Left lobe of liver (tissue), 2 donors: ENCODE measurements around the gene NEURL2. TPM values are rescaled to one million over a fixed set of nuclear protein-coding genes. Genes with fewer than 3 reads are reported as not detected.
"Not testable (repeated sequence)": the region's sequence is repeated elsewhere in the genome, so short reads cannot be mapped to it uniquely, and the experiment has no call there.

Experiments
- ATAC-seq: fragments of 200-7000 bp; cut with Tn5 transposase; one replicate; pipeline ENCODE4 v1.9.1; 2020; ENCODE audit warnings: mild to moderate bottlenecking, moderate library complexity
- DNase-seq: peaks from one replicate; pipeline ENCODE4 v3.0.0-alpha.2; 2020; ENCODE audit warnings: low spot score
- total RNA-seq: library from RNA; stranded (reverse); gene quantifications from one replicate; pipeline ENCODE4 v1.2.1, GENCODE V29; 2021
- donor health status: DM: no; HTN: no; CAD: no; lungs with moderate emphysema.
- donor health status: DM: no; HTN: yes; CAD: no.

The NEURL2 gene
- total RNA-seq, 1 donor from 2014 or later = 6.9 TPM

GRCh38 chr20:45901332-45901731 lies 10.3 kb upstream of the NEURL2 start:
- not testable (repeated sequence) for DNase-seq
- peak; percentile 15 for ATAC-seq

DNA sequence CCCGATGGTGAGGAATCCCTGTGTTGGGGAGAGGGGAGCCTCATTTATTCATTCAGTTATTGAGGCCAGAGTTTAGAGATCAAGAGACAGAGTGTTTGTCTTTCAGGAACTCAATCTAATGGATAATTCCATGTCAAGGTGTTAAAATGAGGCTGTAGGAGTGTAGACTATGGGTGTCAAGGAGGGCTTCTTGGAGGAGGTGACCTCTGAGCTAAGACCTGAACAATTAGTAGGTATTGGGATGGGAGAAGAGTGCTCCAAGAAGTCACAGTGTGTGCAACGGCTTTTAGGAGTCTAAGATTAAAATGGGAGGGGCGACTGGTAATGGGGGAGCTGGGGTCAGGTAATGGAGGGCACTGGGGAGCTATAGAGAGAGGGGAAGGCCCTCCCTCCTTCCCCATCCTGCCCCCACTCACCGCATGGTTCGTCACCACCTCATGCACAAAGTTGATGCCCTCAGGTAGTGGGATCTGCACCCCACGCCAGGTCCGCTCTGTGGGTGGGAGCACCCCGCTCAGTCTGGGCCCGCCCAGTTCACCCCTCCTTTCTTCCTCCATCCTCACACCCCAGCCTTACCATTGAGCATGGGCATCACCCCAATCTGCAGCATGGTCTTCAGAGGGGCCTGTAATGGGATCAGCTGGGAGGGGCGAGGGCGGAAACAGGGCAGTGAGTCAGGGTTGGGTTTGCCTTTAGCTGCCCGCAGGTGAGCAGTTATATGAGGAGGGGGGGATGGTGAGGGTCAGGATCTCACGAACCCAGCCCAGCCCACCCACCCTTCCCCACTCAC lies 8.2 kb upstream of the NEURL2 start:
- no peak for ATAC-seq

GRCh38 chr20:45898285-45898684 lies 7.3 kb upstream of the NEURL2 start:
- ATAC-seq (no peak), DNase-seq (no peak)

More for the DNA sequence above, 8.2 kb upstream of the NEURL2 start:
- DNase-seq = no peak

- DNase-seq = no peak
- ATAC-seq = no peak
Measured at GRCh38 chr20:45897692-45898091, 6.7 kb upstream of the NEURL2 start.

- ATAC-seq (no peak), DNase-seq (no peak)
Measured at GRCh38 chr20:45897289-45897688, 6.3 kb upstream of the NEURL2 start.

DNA sequence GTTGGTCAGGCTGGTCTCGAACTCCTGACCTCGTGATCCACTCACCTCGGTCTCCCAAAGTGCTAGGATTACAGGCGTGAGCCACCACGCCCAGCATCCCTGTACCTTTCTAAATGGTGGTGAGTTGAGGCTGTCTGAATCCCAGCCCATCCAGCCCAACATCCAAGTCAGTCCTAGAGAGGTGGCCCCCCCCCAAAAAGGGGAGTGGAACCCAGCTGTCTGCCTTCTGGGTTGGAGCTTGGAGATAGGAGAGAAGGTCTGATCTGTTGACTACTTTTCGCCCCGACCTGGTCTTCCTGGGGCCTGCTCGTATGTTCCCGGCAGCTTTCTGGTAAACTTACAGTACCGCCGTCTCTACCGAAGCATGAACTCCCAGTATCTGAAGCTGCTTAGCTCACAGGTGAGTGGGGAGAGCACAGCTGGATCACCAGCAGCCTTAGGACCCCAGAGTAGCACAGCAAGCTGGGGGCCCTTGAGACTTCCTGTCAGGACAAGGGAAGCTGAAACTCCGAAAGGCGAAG lies 5.7 kb upstream of the NEURL2 start:
- ATAC-seq = no peak
- DNase-seq = no peak

DNA sequence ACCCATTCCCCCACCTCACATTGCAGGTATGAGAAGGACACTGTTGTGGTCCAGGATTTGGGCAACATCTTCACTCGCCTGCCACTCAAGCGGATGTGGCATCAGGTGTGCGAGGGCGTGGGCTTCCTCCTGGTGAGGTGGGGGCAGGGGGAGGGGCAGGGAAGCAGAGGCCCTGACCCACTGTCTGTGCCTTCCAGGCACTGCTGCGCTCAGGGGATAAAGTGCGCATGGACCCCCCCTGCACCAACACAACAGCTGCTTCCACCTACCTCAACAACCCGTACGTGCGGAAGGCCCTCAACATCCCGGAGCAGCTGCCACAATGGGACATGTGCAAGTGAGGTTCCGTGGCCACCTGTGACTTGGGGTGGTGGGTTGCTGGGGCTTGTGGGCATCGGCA lies 3.8 kb upstream of the NEURL2 start:
- ATAC-seq = no peak

DNA sequence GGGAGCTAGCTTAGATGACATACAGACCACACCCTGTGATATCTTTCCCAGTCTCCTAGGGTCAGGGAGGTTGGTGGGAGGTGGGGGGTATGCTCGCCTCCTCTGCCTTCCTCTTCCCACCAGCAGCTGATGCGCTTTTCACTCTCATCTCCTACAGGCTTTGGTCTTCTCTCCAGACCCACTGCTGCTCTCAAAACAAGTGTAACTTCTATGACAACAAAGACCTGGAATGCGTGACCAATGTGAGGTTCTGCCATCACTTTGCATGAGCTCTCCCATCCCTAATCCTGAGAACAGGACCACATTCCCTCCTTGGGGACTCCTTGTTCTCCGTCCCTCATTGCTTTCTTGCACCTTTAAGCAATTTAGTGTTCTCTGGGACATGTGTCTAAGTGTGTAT lies 2.8 kb upstream of the NEURL2 start:
- ATAC-seq (no peak), DNase-seq (no peak)

More for the DNA sequence above, 3.8 kb upstream of the NEURL2 start:
- no peak for DNase-seq

DNA sequence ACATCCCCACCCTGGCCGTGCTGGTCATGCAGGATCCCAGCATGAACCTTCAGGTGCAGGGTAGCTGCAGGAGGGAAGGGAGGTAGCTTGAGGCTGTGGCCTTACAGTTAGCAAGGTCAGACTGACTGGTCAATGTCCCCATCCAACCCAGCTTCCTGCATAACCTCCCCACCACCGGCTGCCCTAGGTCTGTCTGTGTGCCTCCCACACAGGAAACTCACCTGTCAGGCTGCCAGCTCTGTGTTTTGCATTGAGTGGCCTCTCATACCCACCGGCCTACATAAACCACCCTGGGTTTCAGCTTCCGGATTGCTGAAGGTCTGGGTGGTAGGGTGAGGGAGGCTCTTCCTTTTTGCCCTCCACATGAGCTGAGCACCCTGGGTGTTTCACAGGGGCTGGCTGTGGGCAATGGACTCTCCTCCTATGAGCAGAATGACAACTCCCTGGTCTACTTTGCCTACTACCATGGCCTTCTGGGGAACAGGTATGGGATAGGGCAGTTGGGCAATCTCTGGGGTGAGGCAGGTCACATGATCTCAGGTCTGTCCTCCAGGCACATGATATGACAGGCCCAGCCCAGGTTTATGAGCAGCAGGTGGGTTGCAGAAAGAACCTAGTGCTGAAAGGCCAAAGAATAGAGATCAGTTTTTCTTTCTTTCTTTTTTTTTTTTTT lies 2.0 kb upstream of the NEURL2 start:
- no peak for DNase-seq
- ATAC-seq = no peak

GRCh38 chr20:45892049-45892825 lies 1.2 kb upstream of the NEURL2 start:
- ATAC-seq = no peak
- no peak for DNase-seq

DNA sequence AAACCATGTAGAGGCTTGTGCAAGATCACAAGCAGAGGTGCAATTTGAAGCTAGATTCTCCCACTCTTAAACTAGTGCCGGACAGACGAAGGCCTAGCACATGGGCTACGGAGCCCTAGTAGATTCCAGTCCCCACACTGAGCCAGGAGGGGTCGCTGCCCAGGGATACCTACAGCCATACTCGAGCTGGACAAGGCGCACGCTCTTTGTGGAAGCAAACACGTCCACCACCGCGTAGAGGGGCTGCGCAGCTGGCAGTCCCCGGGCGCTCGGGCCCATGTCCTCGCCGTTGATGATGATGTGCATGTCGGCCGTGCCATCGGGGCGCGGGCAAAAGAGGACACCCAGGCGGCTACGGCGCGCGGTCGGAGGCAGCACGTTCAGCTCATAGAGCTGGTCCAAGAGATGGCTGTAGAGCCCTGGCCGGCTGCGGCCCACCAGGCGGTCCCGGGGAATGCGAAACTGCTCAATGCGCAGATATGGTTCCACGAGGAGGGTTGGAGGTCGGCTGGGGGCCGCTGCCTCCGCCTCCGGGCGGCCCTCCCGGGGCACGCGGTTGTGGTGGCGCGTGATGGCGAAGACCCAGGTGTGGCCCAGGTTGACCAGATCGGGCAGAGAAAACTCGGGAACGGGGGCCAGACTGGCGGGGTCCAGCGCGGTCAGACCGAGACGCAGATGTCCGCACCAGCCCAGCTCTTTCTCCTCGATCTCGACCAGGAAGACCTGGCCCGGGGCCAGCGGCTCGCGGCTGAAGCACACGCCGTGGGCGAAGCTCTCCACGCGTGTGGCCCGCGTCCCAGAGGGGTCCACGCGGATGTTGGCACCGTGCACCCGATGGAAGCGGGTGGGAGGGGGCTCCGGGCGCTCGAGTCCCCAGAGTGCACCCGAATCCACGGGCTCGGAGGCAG lies 677 bp downstream of the NEURL2 start:
- DNase-seq (peak; percentile 78), ATAC-seq (peak; percentile 75)

GRCh38 chr20:45888681-45889080 lies 2.3 kb downstream of the NEURL2 start:
- no peak for DNase-seq

GRCh38 chr20:45887346-45887715 lies 3.7 kb downstream of the NEURL2 start, which contains the start of gene SPATA25:
SPATA25 (minus strand) TSS chr20:45887622; CDS start chr20:45887590, 32 bp downstream.
- ATAC-seq (no peak), DNase-seq (no peak)

More at GRCh38 chr20:45888681-45889080, 2.3 kb downstream of the NEURL2 start:
- no peak for ATAC-seq

GRCh38 chr20:45886590-45887345 lies 4.2 kb downstream of the NEURL2 start:
- ATAC-seq = no peak
- DNase-seq = no peak

DNA sequence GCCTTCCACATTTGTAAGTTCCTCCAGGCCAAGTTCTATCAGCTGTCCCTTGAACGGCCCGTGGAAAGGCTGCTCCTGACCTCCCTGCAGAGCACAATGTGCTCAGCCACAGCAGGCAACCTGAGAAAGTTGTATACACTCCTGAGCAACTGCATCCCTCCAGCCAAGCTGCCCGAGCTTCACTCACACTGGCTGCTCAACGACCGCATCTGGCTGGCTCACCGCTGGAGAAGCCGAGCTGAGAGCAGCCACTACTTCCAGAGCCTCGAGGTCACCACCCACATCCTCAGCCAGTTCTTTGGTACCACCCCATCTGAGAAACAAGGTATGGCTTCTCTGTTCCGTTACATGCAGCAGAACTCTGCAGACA lies 7.9 kb downstream of the NEURL2 start:
- no peak for ATAC-seq
- no peak for DNase-seq

DNA sequence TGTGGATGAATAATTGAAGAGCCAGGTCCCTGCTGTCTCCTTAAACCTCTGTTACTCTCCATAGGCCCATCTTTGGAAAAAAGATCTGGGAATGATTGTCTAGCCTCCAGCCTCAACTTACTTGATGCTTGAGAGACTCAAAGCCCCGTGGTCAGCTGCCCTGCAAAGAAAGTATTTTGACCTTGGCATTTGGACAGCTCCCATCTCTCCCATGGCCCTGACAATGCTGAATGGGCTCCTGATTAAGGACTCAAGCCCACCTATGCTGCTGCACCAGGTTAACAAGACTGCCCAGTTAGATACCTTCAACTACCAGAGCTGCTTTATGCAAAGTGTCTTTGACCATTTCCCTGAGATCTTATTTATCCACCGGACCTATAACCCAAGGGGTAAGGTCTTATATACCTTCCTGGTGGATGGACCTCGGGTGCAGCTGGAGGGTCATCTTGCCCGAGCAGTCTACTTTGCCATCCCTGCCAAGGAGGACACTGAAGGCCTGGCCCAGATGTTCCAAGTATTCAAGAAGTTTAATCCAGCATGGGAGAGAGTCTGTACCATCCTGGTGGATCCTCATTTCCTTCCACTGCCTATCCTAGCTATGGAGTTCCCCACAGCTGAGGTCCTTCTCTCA lies 8.4 kb downstream of the NEURL2 start:
- ATAC-seq = no peak
- no peak for DNase-seq

GRCh38 chr20:45880988-45881788 lies 9.8 kb downstream of the NEURL2 start, which contains the start of gene ZSWIM1:
ZSWIM1 (plus strand) TSS chr20:45881227; CDS start chr20:45882593, 1,366 bp downstream.
- peak; percentile 99 for ATAC-seq
- DNase-seq = peak; percentile 99
